KMS-11 (cell line): Measurements from ENCODE around the gene GLRB.
"Not testable (repeated sequence)": the region's sequence is repeated elsewhere in the genome, so short reads cannot be mapped to it uniquely, and the experiment has no call there.

Experiments used
- H2AFZ ChIP-seq: fragments of 200-600 bp; sonication (generic); 2 replicates; pipeline ENCODE4 v1.6.1; 2016; ENCODE audit warnings: antibody characterized with exemption, mixed run types, low read depth
- H3K27ac ChIP-seq: fragments of 200-600 bp; sonication (generic); 2 replicates; pipeline ENCODE4 v1.6.1; 2016; ENCODE audit warnings: mild to moderate bottlenecking, mixed run types
- H3K27me3 ChIP-seq: fragments of 200-600 bp; sonication (generic); 2 replicates; pipeline ENCODE4 v1.6.1; 2017; ENCODE audit warnings: mild to moderate bottlenecking, low read depth, mixed run types, moderate library complexity; ENCODE audit not compliant: insufficient read depth
- H3K36me3 ChIP-seq: fragments of 200-600 bp; sonication (generic); 2 replicates; pipeline ENCODE4 v1.6.1; 2017; ENCODE audit warnings: mild to moderate bottlenecking, mixed run types; ENCODE audit not compliant: insufficient read depth
- H3K4me1 ChIP-seq: fragments of 200-600 bp; sonication (generic); 2 replicates; pipeline ENCODE4 v1.6.1; 2016; ENCODE audit warnings: mild to moderate bottlenecking, low read depth, mixed run types; ENCODE audit not compliant: poor library complexity, severe bottlenecking
- H3K4me2 ChIP-seq: fragments of 200-600 bp; sonication (generic); 2 replicates; pipeline ENCODE4 v1.7.0; 2016; ENCODE audit warnings: mild to moderate bottlenecking, mixed run types
- H3K4me3 ChIP-seq: fragments of 200-600 bp; sonication (generic); IDR thresholded peaks from 2 replicates; pipeline ENCODE4 v1.6.1; 2017; ENCODE audit warnings: low read depth, low read length, mixed read lengths; ENCODE audit not compliant: insufficient read depth
- H3K79me2 ChIP-seq: fragments of 200-600 bp; sonication (generic); 2 replicates; pipeline ENCODE4 v1.6.1; 2016; ENCODE audit warnings: low read depth, mixed run types; ENCODE audit not compliant: insufficient read depth
- H3K9ac ChIP-seq: fragments of 200-600 bp; sonication (generic); 2 replicates; pipeline ENCODE4 v1.6.1; 2016; ENCODE audit warnings: mild to moderate bottlenecking, mixed run types
- H4K20me1 ChIP-seq: fragments of 200-600 bp; sonication (generic); 2 replicates; pipeline ENCODE4 v1.6.1; 2016; ENCODE audit warnings: mild to moderate bottlenecking, mixed run types; ENCODE audit not compliant: insufficient read depth
- CTCF ChIP-seq: fragments of 200-600 bp; sonication (generic); conservative IDR thresholded peaks from 2 replicates; pipeline ENCODE4 v1.6.1; 2017; ENCODE audit warnings: low read depth, mild to moderate bottlenecking, antibody characterized with exemption, low read length, moderate library complexity, mixed read lengths

The GLRB gene

GRCh38 chr4:157151711-157152110, 75.8 kb downstream of the GLRB start:
- H3K79me2 ChIP-seq: no peaks in the 10 kb centered on the region
- no peak overlapping the region for H2AFZ ChIP-seq
- no peak for TF ChIP-seq CTCF
- H3K36me3 ChIP-seq: no peaks in the 10 kb centered on the region
- no peak overlapping the region for H3K4me2 ChIP-seq
- H3K4me3 ChIP-seq: no peak overlapping the region
- H3K27ac ChIP-seq: no peak overlapping the region
- H3K4me1 ChIP-seq: no peaks in the 10 kb centered on the region
- H3K27me3 ChIP-seq: no peaks in the 10 kb centered on the region
- H4K20me1 ChIP-seq: no peaks in the 10 kb centered on the region
- no peak overlapping the region for H3K9ac ChIP-seq

DNA sequence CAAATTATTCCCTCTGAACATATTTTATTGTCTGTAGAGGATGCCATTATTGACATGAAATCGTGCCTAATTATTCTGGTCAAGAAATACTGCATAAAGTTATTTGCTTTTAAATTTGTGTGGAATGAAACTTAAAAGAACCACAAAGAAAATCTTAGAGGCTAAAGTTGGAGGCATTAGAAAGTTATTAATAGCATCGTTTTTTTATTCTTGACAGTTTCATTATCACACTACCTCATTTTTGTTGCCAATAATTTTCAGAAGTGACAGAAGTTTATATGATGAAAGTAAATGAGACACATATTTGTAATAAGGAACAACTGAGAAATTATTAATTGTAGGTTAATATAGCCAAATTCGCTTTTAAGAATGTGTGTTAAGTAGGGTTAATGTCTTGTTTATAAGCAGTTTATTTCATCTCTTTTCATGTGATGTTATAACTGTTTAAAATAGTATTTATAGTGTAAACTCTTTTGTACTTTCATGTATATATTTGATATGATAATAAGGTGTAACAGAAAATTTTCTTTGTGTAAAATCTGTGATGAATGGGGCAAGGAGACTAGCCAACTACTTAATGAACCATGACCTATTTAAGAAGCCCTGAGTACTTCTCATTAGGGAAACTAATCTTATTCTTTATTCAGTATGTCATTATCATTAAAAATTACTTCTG, 90.1 kb downstream of the GLRB start:
- Histone ChIP-seq H2AFZ (no peak overlapping the region), H4K20me1 (no peaks in the 10 kb centered on the region), H3K36me3 (no peaks in the 10 kb centered on the region), H3K27ac (no peak overlapping the region), H3K4me2 (peak overlapping the region; percentile 14; the same call in 1 of the 2 replicates), H3K79me2 (no peaks in the 10 kb centered on the region), H3K4me1 (peaks cover 20% of the 10 kb centered on the region), H3K4me3 (no peak overlapping the region), H3K9ac (no peak overlapping the region), H3K27me3 (no peaks in the 10 kb centered on the region)
- TF ChIP-seq CTCF: no peak

DNA sequence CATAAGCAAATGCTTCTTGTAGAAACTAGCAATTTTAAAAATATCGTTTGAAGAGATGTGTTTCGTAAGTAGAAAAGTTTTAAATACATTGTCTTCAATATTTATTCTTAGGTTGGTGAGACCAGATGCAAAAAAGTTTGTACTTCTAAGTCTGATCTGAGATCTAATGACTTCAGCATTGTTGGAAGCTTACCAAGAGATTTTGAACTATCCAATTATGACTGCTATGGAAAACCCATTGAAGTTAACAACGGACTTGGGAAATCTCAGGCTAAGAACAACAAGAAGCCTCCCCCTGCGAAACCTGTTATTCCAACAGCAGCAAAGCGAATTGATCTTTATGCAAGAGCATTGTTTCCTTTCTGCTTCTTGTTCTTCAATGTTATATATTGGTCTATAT, 94.4 kb downstream of the GLRB start:
- H3K4me3 ChIP-seq: no peak overlapping the region
- H3K36me3 ChIP-seq: no peaks in the 10 kb centered on the region
- H3K4me2 ChIP-seq: no peak overlapping the region
- no peak for TF ChIP-seq CTCF
- H3K27me3 ChIP-seq: no peaks in the 10 kb centered on the region
- no peaks in the 10 kb centered on the region for H3K79me2 ChIP-seq
- no peak overlapping the region for H3K27ac ChIP-seq
- no peak overlapping the region for H2AFZ ChIP-seq
- H3K9ac ChIP-seq: no peak overlapping the region
- H4K20me1 ChIP-seq: no peaks in the 10 kb centered on the region
- H3K4me1 ChIP-seq: peaks cover 14% of the 10 kb centered on the region

DNA sequence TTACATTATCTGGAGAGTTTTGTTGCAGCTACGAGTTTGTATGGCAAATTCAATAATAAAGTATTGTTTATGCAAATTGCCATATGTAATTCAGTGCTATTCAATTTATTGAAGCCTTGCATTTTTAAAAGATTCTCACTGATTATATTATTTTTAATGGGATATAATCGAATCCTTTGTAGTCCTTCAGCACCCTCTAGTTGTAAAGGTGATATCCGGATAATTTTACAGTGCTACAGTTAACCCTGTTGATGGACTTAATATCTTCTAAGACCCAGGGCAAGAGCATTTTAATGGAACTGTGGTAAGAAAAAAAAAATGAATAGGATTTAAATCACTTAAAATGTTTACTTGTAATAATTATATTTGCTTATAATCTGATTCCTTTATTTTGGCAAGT, 96.1 kb downstream of the GLRB start:
- Histone ChIP-seq H3K79me2 (no peaks in the 10 kb centered on the region), H2AFZ (no peak overlapping the region), H3K4me1 (no peaks in the 10 kb centered on the region), H3K9ac (no peak overlapping the region), H3K27ac (no peak overlapping the region), H3K27me3 (no peaks in the 10 kb centered on the region), H3K36me3 (no peaks in the 10 kb centered on the region), H4K20me1 (no peaks in the 10 kb centered on the region), H3K4me2 (no peak overlapping the region), H3K4me3 (no peak overlapping the region)
- TF ChIP-seq CTCF: no peak; the same call in 1 of the 2 replicates

GRCh38 chr4:157180268-157180667, 104.3 kb downstream of the GLRB start:
- not testable (repeated sequence) for H3K4me2 ChIP-seq, H4K20me1 ChIP-seq, H2AFZ ChIP-seq

More at GRCh38 chr4:157180268-157180667, 104.3 kb downstream of the GLRB start:
- H3K27me3 ChIP-seq, H3K79me2 ChIP-seq, H3K27ac ChIP-seq, H3K4me3 ChIP-seq, H3K36me3 ChIP-seq, H3K4me1 ChIP-seq, H3K9ac ChIP-seq: not testable (repeated sequence)
